Esophagus squamous epithelium (tissue), 4 donors: Measurements from ENCODE around the gene KCNH5.

ENCODE experiments used
- CTCF ChIP-seq, 6 experiments: fragments of 450-650 bp in 4 of 6; fragments of 200-600 bp in 2 of 6; sonication (generic) in 2 of 6; IDR thresholded peaks; one replicate each; pipeline ENCODE4 v1.5.1; 2016 to 2019; ENCODE audit warnings: antibody characterized with exemption in 6 of 6, mild to moderate bottlenecking in 4 of 6, moderate library complexity in 4 of 6
- POLR2A ChIP-seq, 4 donors: fragments of 450-650 bp; IDR thresholded peaks; one replicate each; pipeline ENCODE4 v1.6.1; 2017; ENCODE audit warnings: antibody characterized with exemption in 4 of 4, mild to moderate bottlenecking in 4 of 4, moderate library complexity in 3 of 4

DNA sequence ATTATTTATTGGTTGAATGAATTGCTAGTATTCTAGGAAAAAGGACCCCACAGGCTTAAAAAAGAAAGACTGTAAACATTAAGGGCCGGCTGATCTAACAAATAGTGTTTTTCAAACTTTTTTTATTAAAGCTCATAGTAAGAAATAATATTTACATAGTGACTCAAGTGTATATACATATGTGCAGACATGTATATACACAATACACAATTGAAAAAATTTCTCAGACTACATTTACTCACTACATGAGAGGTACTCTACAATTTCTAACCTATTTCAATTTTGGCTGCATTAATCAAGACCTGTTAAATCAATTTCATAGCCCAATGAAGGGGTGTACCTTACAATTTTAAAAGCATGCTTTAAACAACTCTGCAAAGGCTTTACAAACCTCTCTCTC is 17.5 kb downstream of the KCNH5 start:
- TF ChIP-seq CTCF (IDR thresholded peaks at IDR 0.05) (no peak), POLR2A (IDR thresholded peaks at IDR 0.05) (no peak)
